Breast epithelium (tissue), 3 donors: ENCODE data around the gene GPC5.

Experiments used
- CTCF ChIP-seq, 3 donors: fragments of 450-650 bp; IDR thresholded peaks; one replicate each; pipeline ENCODE4 v1.5.1; 2016 to 2017; ENCODE audit warnings: antibody characterized with exemption in 3 of 3, mild to moderate bottlenecking in 3 of 3, moderate library complexity in 3 of 3
- POLR2A ChIP-seq: fragments of 450-650 bp; IDR thresholded peaks from one replicate; pipeline ENCODE4 v1.6.1; 2016; ENCODE audit warnings: antibody characterized with exemption, mild to moderate bottlenecking, moderate library complexity
- POLR2AphosphoS5 ChIP-seq, 3 donors: sonication (generic); formaldehyde crosslinking; IDR thresholded peaks; one replicate each; pipeline ENCODE4 v1.6.1; 2017; ENCODE audit warnings: antibody characterized with exemption in 3 of 3

DNA sequence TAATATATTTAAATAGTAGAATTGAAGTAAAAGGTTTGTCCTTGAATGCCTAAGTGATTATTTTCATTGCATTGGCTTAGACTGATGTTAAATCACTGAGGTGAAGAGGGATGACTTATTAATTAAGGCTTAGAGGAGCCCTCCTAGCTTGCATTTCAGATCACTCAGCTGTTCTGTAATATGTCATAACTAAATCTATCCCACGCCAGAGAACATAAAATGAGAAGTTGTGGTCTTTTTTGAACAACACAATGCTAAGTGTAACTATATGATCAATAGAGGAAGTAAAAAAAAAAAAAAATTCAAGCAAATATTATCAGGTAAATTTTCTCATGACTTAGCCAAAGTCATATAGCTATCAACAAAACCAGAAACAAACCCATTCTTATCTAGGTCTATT is 752.2 kb downstream of the GPC5 start:
- TF ChIP-seq CTCF (IDR thresholded peaks at IDR 0.05) (no peak), POLR2A (no peak), POLR2AphosphoS5 (IDR thresholded peaks at IDR 0.05) (no peak)
